ENCODE results near the gene HOXA9. TPM values are rescaled to one million over a fixed set of nuclear protein-coding genes. Genes with fewer than 3 reads are reported as not detected.

HOXA9 gene
- polyA plus RNA-seq, 1 donor (not counting 4 experiments of a cell fraction or from before 2014, with no cell fraction given): 28.1 TPM

DNA sequence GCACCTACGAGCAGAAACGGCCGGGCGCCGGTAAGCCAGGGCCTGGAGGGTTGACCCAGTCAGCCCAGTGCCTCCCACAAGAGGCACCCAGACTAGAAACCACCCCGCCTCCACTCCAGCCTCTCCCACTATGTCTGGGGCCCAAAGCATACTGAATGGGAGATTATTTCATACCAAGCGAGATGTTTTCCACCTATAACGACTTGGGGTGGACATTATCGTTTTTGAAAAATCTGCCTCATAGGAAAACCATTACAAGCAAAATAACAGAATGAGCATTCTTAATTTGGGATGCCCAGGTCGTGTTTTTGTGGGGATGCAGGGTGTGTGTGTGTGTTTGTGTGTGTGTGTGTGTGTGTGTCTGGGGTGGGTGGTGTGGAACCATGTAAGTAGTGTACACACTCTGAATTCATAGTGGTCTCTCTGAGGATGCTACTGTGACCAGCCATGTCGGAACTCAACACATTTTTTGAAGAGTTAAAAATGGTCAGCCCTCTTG, 19.4 kb downstream of the HOXA9 start:
- Histone ChIP-seq H3K4me2 (ENCODE audit: control insufficient read depth, extremely low read depth, insufficient read depth, low read depth, low read length) (peak overlapping the region; percentile 94), H3K27ac (ENCODE audit: control insufficient read depth, insufficient read depth, low read length) (peak overlapping the region; percentile 77), H3K79me2 (ENCODE audit: control insufficient read depth, insufficient read depth, low read length) (peaks cover 91% of the 10 kb centered on the region), H3K9me1 (ENCODE audit: control insufficient read depth, extremely low read depth, insufficient read depth, low read length) (no peaks in the 10 kb centered on the region), H3K4me3 (ENCODE audit: control insufficient read depth in 2 of 3, extremely low read depth in 1 of 3, insufficient read depth in 2 of 3, low read depth in 1 of 3, low read length in 3 of 3) (peak overlapping the region in 2 of 3 experiments; percentile 32 to 65), H3K9ac (ENCODE audit: control insufficient read depth, extremely low read depth, insufficient read depth, low read length) (peak overlapping the region; percentile 93), H3K4me1 (ENCODE audit: control insufficient read depth, extremely low read depth, insufficient read depth, low read length) (peaks cover 48% of the 10 kb centered on the region), H3K9me3 (ENCODE audit: control insufficient read depth, low read depth, low read length) (no peaks in the 10 kb centered on the region), H2AFZ (ENCODE audit: control insufficient read depth, low read length) (no peak overlapping the region), H4K20me1 (ENCODE audit: control insufficient read depth, extremely low read depth, insufficient read depth, low read length) (no peaks in the 10 kb centered on the region), H3K27me3 (ENCODE audit: control insufficient read depth, extremely low read depth, insufficient read depth, low read length) (no peaks in the 10 kb centered on the region), H3K36me3 (ENCODE audit: control insufficient read depth in 2 of 2, extremely low read depth in 1 of 2, insufficient read depth in 2 of 2, low read length in 2 of 2) (peaks cover 1 to 7% of the 10 kb centered on the region in 2 experiments)
- no peak for DNase-seq (ENCODE audit: low read depth, low spot score)
- TF ChIP-seq EZH2 (IDR thresholded peaks at IDR 0.05; ENCODE audit: low read length) (no peak), CTCF (optimal IDR thresholded peaks at IDR 0.05 in 1 of 3, IDR thresholded peaks at IDR 0.05 in 1 of 3, conservative IDR thresholded peaks at IDR 0.05 in 1 of 3; ENCODE audit: extremely low read depth in 1 of 3, insufficient read depth in 2 of 3, low read length in 3 of 3) (no peak)
- dilution Hi-C loops (cut with MboI; ENCODE audit: extremely low pct_ligation_motif_present, low sequenced_read_pairs): no loop called here
- no peak for FAIRE-seq

DNA sequence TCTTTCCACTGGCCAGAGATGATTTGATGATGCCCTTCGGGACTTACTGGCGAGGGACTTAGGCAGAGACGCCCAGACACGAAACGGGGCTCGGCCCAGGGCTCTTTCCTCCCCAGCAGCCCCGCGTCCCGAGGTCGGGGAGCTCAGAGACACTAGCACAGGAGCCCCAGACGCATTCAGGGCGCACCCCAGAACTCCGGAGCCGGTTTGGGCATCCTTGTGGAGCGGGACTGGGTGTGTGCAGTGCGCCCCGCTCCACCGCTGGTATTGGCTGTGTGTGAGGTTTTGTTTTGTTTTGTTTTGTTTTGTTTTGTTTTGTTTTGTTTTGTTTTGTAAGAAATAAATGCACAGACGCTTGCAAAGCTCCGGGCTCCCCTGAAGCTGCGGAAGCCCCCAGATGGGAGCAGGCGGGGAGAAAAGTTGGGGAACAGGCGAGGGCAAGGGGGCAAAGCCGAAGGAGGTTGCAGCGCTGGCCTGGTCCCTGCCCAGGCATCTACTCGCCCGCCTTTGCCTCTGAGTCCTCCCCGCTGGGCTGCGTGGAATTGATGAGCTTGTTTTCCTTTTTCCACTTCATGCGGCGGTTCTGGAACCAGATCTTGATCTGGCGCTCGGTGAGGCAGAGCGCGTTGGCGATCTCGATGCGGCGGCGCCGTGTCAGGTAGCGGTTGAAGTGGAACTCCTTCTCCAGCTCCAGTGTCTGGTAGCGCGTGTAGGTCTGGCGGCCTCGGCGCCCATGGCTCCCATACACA, 20.0 kb downstream of the HOXA9 start:
- H3K79me2 ChIP-seq (ENCODE audit: control insufficient read depth, insufficient read depth, low read length): peaks cover 92% of the 10 kb centered on the region
- peak overlapping the region in 2 of 3 experiments; percentile 65 to 71 for H3K4me3 ChIP-seq (ENCODE audit: control insufficient read depth in 2 of 3, extremely low read depth in 1 of 3, insufficient read depth in 2 of 3, low read depth in 1 of 3, low read length in 3 of 3)
- H3K27me3 ChIP-seq (ENCODE audit: control insufficient read depth, extremely low read depth, insufficient read depth, low read length): no peaks in the 10 kb centered on the region
- H3K4me1 ChIP-seq (ENCODE audit: control insufficient read depth, extremely low read depth, insufficient read depth, low read length): peaks cover 53% of the 10 kb centered on the region
- H3K4me2 ChIP-seq (ENCODE audit: control insufficient read depth, extremely low read depth, insufficient read depth, low read depth, low read length): peak overlapping the region; percentile 94
- peak overlapping the region; percentile 17 for H2AFZ ChIP-seq (ENCODE audit: control insufficient read depth, low read length)
- no peaks in the 10 kb centered on the region for H3K9me3 ChIP-seq (ENCODE audit: control insufficient read depth, low read depth, low read length)
- peak overlapping the region; percentile 93 for H3K9ac ChIP-seq (ENCODE audit: control insufficient read depth, extremely low read depth, insufficient read depth, low read length)
- H3K9me1 ChIP-seq (ENCODE audit: control insufficient read depth, extremely low read depth, insufficient read depth, low read length): no peaks in the 10 kb centered on the region
- FAIRE-seq (no peak), DNase-seq (ENCODE audit: low read depth, low spot score) (no peak)
- no peaks in the 10 kb centered on the region for H4K20me1 ChIP-seq (ENCODE audit: control insufficient read depth, extremely low read depth, insufficient read depth, low read length)
- H3K36me3 ChIP-seq (ENCODE audit: control insufficient read depth in 2 of 2, extremely low read depth in 1 of 2, insufficient read depth in 2 of 2, low read length in 2 of 2): peaks cover 3 to 7% of the 10 kb centered on the region in 2 experiments
- dilution Hi-C loops (cut with MboI; ENCODE audit: extremely low pct_ligation_motif_present, low sequenced_read_pairs): no loop called here
- peak overlapping the region; percentile 77 for H3K27ac ChIP-seq (ENCODE audit: control insufficient read depth, insufficient read depth, low read length)
- TF ChIP-seq EZH2 (IDR thresholded peaks at IDR 0.05; ENCODE audit: low read length): no peak

Data from keratinocyte (primary cell).